ENCODE data around the gene NFKB1.

The NFKB1 gene

GRCh38 chr4:102535398-102536082 lies 34.4 kb downstream of the NFKB1 start:
- peak; percentile 61 for DNase-seq (ENCODE audit: low read depth)
- H3K4me3 ChIP-seq (replicated peaks; ENCODE audit: low read depth, low read length), result no peak overlapping the region
- TF ChIP-seq CTCF (IDR thresholded peaks at IDR 0.05; ENCODE audit: low read length, missing control alignments), result no peak

GRCh38 chr4:102536768-102537167 lies 35.6 kb downstream of the NFKB1 start:
- no peak for TF ChIP-seq CTCF (IDR thresholded peaks at IDR 0.05; ENCODE audit: low read length, missing control alignments)
- DNase-seq (ENCODE audit: low read depth), result no peak
- no peak overlapping the region for H3K4me3 ChIP-seq (replicated peaks; ENCODE audit: low read depth, low read length)

- H3K4me3 ChIP-seq (replicated peaks; ENCODE audit: low read depth, low read length), result no peak overlapping the region
- no peak for TF ChIP-seq CTCF (IDR thresholded peaks at IDR 0.05; ENCODE audit: low read length, missing control alignments)
Observed at GRCh38 chr4:102537269-102537668, 36.1 kb downstream of the NFKB1 start.

GRCh38 chr4:102541697-102542096 lies 40.5 kb downstream of the NFKB1 start:
- DNase-seq (ENCODE audit: low read depth), result no peak
- TF ChIP-seq CTCF (IDR thresholded peaks at IDR 0.05; ENCODE audit: low read length, missing control alignments), result no peak
- H3K4me3 ChIP-seq (replicated peaks; ENCODE audit: low read depth, low read length), result no peak overlapping the region

More at GRCh38 chr4:102537269-102537668, 36.1 kb downstream of the NFKB1 start:
- no peak for DNase-seq (ENCODE audit: low read depth)

GRCh38 chr4:102543030-102543928 lies 42.1 kb downstream of the NFKB1 start:
- DNase-seq (ENCODE audit: low read depth), result no peak
- no peak overlapping the region for H3K4me3 ChIP-seq (replicated peaks; ENCODE audit: low read depth, low read length)
- no peak for TF ChIP-seq CTCF (IDR thresholded peaks at IDR 0.05; ENCODE audit: low read length, missing control alignments)

GRCh38 chr4:102546635-102547034 lies 45.5 kb downstream of the NFKB1 start:
- H3K4me3 ChIP-seq (replicated peaks; ENCODE audit: low read depth, low read length), result no peak overlapping the region
- TF ChIP-seq CTCF (IDR thresholded peaks at IDR 0.05; ENCODE audit: low read length, missing control alignments), result no peak
- DNase-seq (ENCODE audit: low read depth), result no peak

Data from fibroblast of pulmonary artery (primary cell).